C4-2B (cell line): ENCODE data around the gene EFCAB3.

Source experiments
- ZFX ChIP-seq: fragments of 450-650 bp; IDR thresholded peaks from 2 replicates; pipeline ENCODE4 v1.6.1; 2017
- TF ChIP-seq, protein P1 (sequence below): fragments of 450-650 bp; conservative IDR thresholded peaks from 2 replicates; pipeline ENCODE4 v1.5.1; 2017; ENCODE audit warnings: mild to moderate bottlenecking

DNA sequence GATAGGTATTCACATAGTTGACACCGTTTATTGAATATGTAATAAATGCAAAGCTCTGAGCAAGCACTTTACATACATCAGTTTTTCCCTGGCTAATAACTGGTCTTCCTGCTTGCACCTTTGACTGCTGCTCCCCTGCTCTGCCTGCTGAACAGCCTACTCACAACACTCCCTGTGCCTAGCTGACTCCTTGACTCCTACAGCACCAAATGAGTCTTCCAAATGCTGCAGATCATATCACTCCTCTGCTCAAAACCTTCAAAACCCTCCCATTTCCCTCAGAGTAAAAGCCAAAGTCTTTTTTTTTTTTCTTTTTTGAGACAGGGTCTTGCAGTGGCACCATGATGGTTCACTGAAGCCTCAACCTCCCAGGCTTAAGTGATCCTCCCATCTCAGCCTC is 18.5 kb downstream of the EFCAB3 start:
- TF ChIP-seq, protein P1, sequence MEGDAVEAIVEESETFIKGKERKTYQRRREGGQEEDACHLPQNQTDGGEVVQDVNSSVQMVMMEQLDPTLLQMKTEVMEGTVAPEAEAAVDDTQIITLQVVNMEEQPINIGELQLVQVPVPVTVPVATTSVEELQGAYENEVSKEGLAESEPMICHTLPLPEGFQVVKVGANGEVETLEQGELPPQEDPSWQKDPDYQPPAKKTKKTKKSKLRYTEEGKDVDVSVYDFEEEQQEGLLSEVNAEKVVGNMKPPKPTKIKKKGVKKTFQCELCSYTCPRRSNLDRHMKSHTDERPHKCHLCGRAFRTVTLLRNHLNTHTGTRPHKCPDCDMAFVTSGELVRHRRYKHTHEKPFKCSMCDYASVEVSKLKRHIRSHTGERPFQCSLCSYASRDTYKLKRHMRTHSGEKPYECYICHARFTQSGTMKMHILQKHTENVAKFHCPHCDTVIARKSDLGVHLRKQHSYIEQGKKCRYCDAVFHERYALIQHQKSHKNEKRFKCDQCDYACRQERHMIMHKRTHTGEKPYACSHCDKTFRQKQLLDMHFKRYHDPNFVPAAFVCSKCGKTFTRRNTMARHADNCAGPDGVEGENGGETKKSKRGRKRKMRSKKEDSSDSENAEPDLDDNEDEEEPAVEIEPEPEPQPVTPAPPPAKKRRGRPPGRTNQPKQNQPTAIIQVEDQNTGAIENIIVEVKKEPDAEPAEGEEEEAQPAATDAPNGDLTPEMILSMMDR = no peak
- no peak for TF ChIP-seq ZFX
